SH-SY5Y (cell line): Measurements from ENCODE around the gene CYP2R1.

ENCODE experiments used
- GATA2 ChIP-seq: IDR thresholded peaks from 2 replicates; pipeline ENCODE4 v1.6.1; 2011; ENCODE audit warnings: mild to moderate bottlenecking, low read depth, low read length
- GATA3 ChIP-seq: IDR thresholded peaks from 2 replicates; pipeline ENCODE4 v1.6.1; 2011; ENCODE audit warnings: low read depth, mild to moderate bottlenecking, low read length, moderate library complexity

GRCh38 chr11:14916403-14916802, 24.4 kb upstream of the CYP2R1 start:
- TF ChIP-seq GATA2: no peak
- TF ChIP-seq GATA3: no peak
